GM12892 (cell line): ENCODE measurements around the gene SDF4.
A peak's percentile ranks its signal among the peaks of the same experiment; 100 is the strongest.

ENCODE experiments used
- DNase-seq: peaks from one replicate; pipeline ENCODE4 v3.0.0; 2011; ENCODE audit not compliant: insufficient read length
- FAIRE-seq: peaks from 2 replicates; lab custom pipeline; 2011; peaks lifted over from hg19 to GRCh38; lab: Jason Lieb, UNC
- POLR2A ChIP-seq: IDR thresholded peaks from 2 replicates; pipeline ENCODE4 v1.6.1; 2011; ENCODE audit warnings: low read depth, low read length, control low read depth
- POLR2AphosphoS5 ChIP-seq: IDR thresholded peaks from 2 replicates; pipeline ENCODE4 v1.6.1; 2011; ENCODE audit warnings: low read depth, low read length, control low read depth
- TAF1 ChIP-seq: IDR thresholded peaks from 2 replicates; pipeline ENCODE4 v1.6.1; 2011; ENCODE audit warnings: low read depth, mild to moderate bottlenecking, control low read depth, low read length, borderline replicate concordance

Gene SDF4

DNA sequence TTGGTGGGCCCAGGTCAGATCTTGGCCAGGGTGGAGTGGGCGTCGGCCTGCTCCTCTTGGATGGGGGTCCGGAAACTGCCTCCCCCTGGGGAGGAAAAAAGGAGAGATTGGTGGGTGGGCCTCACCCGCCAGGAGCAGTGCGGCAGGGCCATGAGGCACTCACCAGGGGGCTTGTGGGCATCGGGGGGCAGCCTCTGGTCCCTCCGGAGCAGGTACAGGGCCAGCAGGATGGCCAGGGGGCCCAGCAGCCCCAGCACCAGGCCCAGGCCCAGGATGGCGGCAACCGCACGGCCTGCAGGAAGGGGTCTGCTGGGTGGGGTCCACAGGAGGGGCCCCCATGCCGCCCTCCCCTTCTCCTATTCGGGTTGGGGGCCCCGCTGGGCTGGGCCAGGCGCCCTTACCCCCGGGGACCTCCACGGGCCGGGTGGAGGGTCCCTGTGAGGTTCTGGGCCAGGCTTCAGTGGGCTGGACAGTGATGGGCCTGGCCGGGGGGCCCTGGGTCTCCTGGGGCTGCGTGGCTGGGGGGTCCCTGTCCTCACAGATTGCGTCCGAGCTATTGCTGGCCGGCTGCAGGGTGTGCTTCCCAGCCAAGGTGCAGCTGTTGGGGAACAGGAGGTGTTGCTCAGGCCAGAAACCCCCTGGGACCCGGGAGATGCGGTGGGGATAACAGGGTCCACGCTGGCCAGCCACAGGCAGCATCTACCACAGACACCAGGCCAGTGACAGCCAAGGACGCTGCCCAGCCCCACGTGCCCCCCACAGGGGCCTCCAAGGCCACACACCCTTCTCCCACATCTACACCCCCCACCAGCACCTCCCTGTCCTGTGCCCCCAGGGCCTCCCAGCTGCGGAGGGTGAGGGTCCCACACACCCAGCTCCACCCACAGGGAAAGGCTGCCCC, 20.0 kb downstream of the SDF4 start:
- FAIRE-seq (no peak), DNase-seq (no peak)
- TF ChIP-seq TAF1, result no peak
- no peak for TF ChIP-seq POLR2AphosphoS5
- TF ChIP-seq POLR2A, result no peak

DNA sequence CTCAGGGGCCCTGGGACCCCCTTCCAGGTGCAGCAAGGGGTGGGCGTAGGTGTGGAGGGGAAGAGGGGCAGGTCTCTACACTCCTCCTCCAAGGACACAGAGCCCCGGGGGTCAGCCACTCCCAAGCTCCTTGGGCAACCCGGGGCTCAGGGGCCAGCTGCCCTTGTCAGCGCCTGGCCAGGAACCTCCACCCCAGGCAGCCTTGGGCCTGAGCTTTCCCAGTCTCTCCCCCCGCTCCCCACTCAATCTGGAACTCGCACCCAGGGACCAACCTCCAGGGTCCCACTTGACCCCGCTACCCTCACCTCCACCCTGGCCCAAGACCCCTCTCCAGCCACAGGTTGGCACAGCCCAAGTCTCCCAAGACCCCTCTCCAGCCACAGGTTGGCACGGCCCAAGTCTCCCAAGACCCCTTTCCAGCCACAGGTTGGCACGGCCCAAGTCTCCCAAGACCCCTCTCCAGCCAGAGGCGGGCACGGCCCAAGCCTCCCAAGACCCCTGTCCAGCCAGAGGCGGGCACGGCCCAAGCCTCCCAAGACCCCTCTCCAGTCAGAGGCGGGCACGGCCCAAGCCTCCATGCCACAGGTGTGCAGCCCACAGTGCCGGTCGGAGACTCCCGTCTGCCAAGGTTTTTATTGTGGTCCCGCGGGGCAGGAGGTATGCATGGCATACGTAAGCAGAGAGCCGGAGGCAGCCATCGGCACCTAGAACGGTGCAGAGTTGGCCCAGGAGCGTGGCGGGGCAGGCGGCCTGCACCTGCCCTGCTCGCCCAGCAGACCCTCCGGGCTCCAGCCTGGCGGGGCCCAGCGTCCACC, 20.9 kb downstream of the SDF4 start:
- TF ChIP-seq POLR2AphosphoS5, result no peak
- no peak for TF ChIP-seq TAF1
- DNase-seq (no peak), FAIRE-seq (no peak)

DNA sequence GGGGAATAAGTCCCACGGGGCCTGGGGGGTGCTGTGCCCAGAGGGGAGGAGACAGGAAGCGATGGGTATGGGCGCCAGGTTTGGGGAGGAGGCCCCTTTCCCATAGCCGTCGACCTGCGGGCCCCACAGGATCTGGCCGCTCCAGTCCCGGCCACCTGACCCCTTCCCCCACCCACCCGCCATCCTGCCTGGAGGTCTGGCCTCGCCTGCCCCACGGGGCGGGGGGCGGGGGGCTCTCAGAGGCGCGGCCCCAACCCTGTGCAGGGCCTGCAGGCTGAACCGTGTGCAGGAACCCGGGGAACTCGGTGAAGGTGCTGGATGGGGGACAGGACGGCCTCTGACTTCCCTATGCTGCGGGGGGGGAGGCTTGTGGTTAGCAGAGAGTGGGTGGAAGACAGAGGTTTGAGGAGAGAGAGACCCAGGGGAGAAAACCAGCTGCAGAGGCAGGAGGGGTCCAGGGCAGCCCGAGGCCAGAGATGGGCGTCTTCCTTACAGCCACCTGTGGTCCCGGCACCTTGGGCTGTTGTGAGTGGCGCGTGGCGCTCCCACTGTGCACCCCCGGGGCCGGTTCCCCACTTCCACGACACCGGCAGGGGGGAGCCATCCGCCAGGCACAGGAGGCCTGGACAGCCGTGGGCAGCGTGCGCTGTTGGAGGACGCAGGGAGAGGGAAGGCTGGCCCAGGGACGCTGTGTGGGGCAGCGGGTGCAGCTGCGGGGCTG, 22.9 kb downstream of the SDF4 start:
- TF ChIP-seq TAF1, result no peak
- TF ChIP-seq POLR2AphosphoS5, result no peak
- no peak for TF ChIP-seq POLR2A
- FAIRE-seq (no peak), DNase-seq (no peak)

DNA sequence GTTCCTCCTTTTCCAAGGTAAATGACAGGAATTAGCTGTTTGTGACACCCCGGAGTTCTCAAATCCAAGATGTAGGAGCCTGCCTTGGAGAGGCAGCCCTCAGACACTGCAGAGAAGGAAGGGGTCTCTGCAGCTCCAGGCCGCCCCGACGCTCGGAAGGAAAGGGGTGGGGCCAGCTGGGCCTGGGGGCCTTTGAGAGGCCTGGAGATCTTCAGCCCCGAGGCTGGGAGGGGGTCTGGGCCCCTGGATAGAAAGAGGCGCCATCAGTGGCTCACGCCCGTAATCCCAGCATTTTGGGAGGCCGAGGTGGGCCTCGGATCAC, 24.3 kb downstream of the SDF4 start:
- DNase-seq (no peak), FAIRE-seq (no peak)
- TF ChIP-seq POLR2A, result no peak
- no peak for TF ChIP-seq POLR2AphosphoS5
- TF ChIP-seq TAF1, result no peak

DNA sequence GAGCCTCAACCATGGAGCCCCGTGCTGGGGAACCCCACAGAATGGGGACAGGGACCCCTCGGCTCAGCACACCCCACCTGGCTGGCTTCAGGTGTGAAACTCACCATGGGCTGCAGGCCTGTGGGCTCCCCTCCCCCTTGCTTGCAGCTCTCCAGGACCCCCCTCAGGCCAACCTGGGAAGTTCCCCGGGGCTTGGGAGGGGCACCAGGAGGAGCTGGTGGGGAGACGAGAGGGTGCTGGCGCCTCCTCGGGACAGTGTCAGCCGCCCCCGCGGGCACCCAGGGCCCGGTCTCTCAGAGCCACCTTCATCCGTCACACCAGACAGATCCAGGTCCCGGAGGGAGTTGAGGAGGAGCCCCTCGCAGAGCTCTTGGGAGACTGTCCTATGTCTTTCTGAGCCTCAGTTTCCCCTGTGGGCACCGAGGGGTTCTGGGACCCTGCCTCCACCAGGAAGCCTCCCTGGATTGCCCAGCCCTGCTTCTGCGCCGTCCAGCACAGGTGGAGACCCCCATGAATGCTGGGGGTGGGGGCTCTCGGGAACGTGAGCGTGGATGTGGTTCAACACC, 24.8 kb downstream of the SDF4 start:
- FAIRE-seq (peak; percentile 51), DNase-seq (no peak)
- TF ChIP-seq POLR2A (no peak), POLR2AphosphoS5 (no peak), TAF1 (no peak)

DNA sequence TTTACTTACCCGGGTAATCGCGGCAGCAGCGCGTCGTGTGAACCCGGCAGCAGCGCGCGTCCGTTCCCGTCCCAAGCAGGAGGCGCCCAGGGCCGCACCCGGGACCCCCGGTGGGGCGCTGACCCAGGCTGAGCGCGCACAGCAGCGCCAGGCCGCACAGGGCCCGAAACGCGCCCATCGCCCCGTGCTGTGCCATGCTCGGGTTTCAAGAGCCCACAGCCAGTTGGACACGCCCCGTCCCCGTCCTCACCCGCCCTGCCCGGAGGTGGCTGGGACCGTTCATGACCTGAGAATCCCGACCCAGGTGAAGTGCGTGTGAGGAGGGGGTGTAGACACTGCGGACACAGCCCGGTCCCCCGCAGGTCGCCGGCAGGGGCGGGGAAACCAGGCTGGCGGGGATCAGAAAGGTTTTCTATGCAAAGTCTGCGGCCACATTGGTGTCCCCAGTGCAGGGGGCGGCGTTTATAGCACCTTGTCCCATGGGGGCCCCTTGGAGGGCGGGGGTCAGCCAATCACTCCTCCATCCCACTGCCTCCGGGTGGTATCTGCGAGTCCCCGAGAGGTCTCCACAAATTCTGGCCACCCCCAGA, 25.3 kb downstream of the SDF4 start, which contains the start of gene TNFRSF18:
Gene TNFRSF18 (minus strand): TSS at position 217 of the 590 bp plus-strand sequence. CDS start 21 bp downstream, at position 196.
- FAIRE-seq, result peak; percentile 70
- DNase-seq, result no peak
- no peak for TF ChIP-seq POLR2A
- TF ChIP-seq TAF1, result no peak
- TF ChIP-seq POLR2AphosphoS5, result no peak

DNA sequence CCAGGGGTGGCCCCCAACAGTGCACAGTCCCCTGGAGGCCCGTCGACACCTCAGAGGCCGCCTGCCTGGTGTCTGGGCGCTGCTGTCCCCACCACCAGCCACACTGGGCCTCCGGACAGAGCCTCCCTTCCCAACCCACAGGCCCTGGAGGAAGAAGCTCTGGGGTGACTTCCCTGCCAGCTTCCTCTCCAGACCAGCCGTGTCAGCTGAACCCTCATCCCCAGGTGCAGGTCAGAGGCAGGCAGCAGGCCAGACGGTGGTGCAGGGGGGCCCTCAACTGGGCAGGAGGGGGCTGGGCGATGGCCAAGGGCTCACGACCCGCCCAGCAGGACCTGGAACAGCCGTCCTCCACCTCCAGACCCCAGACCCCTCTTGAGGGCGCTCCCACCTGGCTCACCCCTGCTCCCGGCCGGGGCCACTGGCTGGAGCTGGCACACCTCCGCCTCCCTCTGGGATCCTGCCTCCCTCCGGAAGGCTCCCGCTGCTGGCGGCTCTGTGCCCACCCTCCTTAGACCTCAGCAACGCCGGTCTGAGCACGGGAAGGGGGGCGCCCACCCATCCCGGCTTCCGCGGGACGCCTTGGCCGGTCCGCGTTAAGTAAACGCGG, 25.9 kb downstream of the SDF4 start:
- no peak for FAIRE-seq
- TF ChIP-seq POLR2A (no peak), TAF1 (no peak), POLR2AphosphoS5 (no peak)
- no peak for DNase-seq

DNA sequence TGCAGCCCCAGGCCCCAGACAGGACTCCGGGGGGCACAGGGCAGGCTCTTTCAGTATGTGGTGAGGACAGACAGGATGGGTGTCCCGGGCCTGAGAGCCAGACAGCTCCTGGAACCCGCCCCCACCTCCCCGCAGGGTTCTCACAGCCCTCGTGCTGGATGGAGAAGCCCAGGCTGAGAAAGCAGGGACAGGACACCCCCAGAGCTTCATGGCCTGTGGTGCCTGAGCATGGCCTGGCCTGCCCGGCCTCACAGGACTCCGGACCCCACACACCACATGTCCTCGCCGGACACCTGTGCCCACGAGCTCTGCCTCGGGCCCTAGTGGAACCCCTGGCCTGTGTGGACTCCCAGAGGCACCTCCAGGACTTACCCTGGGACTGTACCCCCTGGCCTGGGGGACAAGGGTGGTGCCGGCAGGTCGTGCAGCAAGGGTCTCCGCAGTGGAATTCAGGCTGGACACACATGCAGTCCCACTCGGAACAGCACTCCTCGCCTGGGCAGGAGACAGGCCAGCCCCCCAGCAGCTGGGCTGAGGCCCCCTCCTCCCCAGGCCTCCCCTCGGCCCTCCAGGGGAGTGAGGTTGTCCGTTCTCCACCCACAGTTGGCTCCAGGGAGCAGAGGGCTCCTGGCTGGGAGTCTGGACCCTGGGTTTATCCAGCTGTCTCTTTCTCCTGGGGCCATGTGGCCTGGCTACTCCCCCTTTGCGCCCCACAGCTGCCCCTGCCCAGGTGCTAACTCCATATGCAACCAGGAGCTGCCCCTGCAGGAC, 26.6 kb downstream of the SDF4 start:
- DNase-seq (no peak), FAIRE-seq (no peak)
- no peak for TF ChIP-seq TAF1
- TF ChIP-seq POLR2A, result no peak
- no peak for TF ChIP-seq POLR2AphosphoS5

DNA sequence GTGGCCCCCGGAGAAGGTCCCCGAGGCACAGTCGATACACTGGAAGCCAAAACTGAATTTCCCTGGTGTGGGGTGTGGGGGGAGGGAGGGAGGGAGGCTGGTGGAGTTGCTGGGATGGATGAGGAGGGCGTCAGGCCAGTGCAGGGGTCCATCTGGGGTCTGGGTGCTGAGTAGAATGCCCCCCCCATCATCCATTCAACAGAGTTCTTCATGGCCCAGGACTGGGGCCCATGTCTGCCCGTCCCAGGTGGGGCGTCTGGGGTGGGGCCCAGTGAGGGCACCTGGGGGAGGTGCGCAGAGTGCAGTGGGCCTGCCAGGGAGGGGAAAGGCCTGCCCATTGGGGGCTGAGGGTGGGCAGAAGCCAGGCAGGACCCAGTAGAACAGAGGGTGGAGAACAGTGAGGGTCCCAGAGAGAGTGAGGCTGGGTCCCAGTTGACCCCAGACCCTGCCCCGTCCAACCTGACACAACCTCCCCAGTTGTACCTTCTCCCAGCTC, 27.3 kb downstream of the SDF4 start:
- no peak for TF ChIP-seq TAF1
- DNase-seq, result no peak
- no peak for FAIRE-seq
